HG03095 (cell line): ENCODE results near the gene SLC25A47.
"Not testable (repeated sequence)": the region's sequence is repeated elsewhere in the genome, so short reads cannot be mapped to it uniquely, and the experiment has no call there.

Source experiments
- ATAC-seq: cut with Tn5 transposase; IDR thresholded peaks from one replicate; pipeline ENCODE4 v1.9.1; 2021; ENCODE audit warnings: moderate library complexity; ENCODE audit not compliant: unreplicated experiment

Gene SLC25A47

GRCh38 chr14:100342826-100343225 lies 19.7 kb downstream of the SLC25A47 start:
- not testable (repeated sequence) for ATAC-seq

GRCh38 chr14:100344657-100345056 lies 21.5 kb downstream of the SLC25A47 start:
- ATAC-seq: not testable (repeated sequence)

DNA sequence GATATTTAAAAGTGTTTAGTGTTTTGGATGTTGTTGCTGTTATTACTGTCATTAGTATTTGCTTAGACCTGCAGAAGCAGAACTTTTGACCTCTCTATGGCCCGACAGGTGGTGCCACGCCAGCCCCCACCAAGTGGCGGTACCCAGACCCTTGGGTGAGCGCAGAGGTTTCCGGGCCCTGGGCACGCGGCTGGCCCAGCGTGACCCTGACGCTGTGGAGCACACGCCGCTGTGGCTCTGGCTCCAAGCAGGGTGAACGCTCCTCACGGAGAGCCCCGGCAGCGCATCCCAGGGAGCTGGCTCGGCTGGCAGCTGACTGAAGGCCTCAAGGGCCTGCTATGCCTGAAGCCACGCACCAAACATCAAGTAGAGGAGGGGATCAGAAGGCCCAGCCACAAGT lies 22.6 kb downstream of the SLC25A47 start:
- ATAC-seq: no peak

DNA sequence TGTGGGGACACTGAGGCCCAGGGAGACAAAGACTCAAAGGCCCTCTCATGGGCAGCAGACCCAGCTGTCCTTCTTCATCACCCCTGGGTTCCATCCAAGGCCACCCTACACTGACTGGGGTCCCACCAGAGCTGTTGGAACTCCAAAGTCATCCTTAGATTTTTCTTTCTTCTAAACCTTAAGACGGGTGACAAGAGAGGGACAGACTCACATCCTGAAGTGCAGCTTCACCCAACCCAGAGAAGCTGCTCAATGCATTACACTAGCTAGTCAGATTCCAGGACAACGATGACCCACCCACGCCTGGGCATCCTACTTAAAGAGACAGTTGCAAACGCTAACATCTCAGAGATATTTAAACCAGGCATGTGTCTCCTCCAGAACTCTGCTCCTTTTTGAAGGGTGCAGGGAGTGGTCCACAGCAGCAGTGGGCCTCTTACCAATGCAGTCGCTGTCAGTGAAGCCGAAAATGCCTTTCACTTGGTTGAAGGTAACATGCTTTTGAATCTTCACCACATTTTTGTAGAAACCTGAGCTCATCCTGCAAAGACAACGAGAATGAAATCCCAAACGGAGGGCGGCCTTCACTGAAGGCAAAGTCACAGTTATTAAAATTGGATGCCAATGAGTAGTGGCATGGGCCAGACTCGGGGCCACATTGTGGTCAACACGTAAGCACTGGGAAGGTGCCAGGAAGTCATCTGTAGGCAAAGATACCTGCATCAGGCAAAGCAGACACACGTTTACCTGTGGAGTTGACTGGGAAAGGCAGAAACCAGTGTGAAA lies 23.4 kb downstream of the SLC25A47 start:
- no peak for ATAC-seq

DNA sequence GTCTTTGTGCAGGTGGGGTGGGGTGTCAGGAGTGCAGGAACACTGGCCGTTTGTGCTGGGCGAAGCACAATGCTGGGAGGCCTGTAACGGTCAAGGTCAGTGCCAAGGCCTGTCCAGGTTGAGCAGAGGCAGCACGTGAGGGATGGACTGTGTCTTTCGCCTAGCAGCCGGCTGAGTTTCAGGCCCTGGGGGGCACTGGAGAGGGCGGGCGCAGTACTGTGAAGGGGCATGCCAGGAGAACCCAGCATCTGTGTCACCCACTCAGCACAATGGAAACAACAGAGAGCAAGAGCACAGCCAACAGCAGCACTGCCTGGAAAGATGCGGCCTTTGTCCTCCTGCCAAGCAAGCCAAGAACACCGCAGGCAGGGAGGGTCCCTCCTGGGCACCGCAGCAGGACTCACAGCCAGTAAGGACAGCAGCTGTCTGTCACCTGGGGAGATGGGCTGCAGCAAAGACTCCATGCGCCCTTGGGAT lies 25.2 kb downstream of the SLC25A47 start:
- ATAC-seq: no peak

- no peak for ATAC-seq
Measured at GRCh38 chr14:100348784-100349685, 25.9 kb downstream of the SLC25A47 start.

GRCh38 chr14:100350276-100350926 lies 27.3 kb downstream of the SLC25A47 start:
- ATAC-seq: no peak

DNA sequence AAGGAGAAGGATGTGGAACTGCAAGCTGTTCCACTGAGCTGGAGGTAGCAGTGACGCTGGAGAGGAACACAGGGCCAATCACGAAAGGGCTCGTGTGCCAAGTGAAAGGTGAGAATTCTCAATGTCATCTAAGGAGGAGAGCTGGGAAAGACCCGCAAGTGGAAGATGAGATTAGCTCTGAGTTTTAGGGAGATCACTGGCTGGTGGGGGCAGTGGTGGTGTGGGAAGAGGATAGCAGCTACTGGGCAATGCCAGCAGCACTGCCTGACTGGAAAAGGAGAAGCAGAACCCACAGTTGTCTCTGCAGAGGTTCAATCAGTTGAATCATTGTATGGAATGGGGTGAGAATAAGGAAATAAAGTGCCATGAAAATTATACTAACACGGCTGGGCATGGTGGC lies 27.8 kb downstream of the SLC25A47 start:
- no peak for ATAC-seq

- no peak for ATAC-seq
Measured at GRCh38 chr14:100358396-100358795, 35.3 kb downstream of the SLC25A47 start.

DNA sequence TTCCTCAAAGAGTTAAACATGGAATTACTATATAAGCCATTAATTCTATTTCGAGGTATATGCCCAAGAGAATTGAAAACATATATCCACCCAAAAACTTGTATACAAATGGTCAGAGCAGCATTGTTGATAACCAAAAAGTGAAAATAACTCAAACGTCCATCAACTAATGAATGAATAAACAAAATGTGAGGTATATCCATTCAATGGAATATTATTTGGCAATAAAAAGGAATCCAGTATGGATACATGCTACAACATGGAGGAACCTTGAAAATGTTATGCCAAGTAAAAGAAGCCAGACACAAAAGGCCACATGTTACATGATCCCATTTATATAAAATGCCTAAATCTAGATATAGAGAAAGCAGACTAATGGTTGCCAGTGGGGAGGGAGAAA lies 36.0 kb downstream of the SLC25A47 start:
- no peak for ATAC-seq

DNA sequence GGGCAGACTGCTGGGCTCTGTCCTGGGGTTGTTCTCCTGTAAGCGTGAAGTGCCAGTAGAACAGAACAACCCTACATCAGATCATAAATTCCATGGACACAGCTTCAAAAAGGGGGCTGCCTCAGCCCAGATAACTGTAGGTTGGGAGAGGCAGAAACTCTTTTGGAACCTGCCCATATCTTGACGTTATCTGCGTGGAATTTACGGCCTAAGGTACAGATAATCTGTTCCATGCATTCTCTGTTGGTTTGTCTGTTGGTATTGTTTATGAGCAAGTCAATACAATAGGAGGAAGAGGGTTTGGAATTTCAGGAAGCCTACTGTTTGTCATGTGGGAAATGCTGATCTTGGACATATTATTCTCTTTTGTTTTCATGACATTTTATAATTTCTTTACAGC lies 36.7 kb downstream of the SLC25A47 start:
- ATAC-seq: no peak

GRCh38 chr14:100361626-100362025 lies 38.5 kb downstream of the SLC25A47 start:
- no peak for ATAC-seq

DNA sequence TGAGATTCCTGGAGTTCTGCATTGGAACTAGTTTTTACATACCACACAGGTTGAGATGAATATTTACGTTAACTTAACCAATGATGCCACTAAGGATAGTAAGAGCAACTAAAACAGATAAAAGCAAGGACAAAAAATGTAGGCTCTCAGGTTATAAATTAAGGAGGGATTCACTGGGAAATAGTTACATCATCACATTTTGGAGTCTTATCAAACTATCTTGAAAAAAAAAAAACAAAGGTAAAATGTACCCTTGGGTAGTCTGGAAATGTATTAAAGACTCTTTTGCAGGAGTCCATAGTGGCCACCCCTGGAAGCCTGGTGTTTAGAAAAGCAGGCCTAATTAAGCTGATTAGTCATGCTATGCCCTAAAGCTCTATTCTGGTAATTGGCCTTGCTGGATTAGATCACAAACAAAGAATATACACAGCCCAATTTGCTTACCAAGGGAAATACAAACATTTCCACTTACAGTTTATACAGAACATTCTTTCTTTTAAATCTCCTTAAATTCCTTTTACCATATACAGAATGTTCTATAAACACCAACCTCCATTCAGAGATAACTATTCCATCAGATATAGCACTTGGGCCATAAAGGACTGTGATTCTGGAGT lies 39.3 kb downstream of the SLC25A47 start:
- no peak for ATAC-seq

DNA sequence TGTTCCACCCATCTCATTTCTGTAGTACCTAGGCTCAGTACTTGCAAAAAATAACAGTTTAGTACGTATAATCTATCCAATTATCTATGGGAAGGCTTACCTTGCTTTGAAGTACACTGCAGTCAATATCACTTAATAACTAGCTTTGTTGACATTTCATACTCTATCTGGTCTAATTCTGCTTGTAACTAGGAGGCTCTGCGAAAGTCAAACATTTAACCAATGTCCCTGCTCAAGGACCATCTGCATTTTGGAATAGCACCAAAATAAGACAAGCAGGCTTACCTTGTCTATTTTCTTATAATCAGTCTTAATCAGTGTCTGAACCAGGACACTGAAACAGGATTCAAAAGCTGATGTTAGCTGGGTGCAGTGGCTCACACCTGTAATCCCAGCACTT lies 39.9 kb downstream of the SLC25A47 start:
- ATAC-seq: no peak

DNA sequence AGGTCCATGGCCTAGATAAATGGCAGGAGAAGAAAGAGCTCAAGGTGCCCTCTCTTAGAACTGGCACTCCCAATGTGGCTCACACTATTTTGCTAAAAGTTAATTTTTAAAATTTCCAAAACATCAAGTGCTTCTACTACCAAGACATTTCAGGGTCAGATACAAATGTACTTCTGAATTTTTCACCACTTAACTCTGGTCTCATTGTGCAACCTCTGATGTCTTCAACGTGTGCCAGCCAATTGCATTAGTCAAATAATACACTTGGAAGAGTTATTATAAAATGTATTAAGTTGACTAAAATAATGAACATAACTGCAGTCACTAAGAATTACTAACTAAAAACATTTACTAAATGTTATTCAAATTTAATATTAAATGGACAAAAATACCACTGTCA lies 41.3 kb downstream of the SLC25A47 start:
- ATAC-seq: no peak

GRCh38 chr14:100365741-100366140 lies 42.6 kb downstream of the SLC25A47 start:
- ATAC-seq: no peak

GRCh38 chr14:100369019-100369418 lies 45.9 kb downstream of the SLC25A47 start:
- ATAC-seq: no peak

DNA sequence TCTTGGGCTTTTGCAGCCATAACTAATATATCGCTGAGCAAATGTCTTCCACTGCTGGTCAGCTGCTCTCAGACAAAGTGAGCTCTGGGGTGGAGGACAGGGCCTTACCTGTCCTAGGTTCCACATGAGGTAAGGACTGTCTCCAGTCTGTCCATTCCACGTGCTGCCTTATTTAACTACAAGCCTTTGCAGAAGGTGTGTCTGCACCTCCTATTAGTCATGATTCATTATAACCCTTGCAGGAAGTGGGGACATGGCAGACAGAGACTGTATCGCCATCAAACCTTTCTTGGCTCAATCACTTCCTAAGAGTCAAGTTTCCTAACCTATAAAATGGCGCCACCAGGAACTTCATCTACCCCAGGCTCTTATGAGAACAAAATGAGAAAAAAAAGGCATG lies 46.9 kb downstream of the SLC25A47 start:
- ATAC-seq: no peak

DNA sequence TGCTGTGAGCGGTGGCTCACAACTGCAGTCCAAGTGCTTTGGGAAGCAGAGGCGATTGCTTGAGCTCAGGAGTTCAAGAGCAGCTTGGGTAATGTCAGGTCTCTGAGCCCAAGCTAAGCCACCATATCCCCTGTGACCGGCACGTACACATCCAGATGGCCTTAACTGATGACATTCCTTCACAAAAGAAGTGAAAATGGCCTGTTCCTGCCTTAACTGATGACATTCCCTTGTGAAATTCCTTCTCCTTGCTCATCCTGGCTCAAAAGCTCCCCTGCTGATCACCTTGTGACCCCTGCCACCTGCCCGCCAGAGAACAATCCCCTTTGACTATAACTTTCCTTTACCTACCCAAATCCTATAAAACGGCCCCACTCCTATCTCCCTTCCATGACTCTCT lies 48.6 kb downstream of the SLC25A47 start:
- no peak for ATAC-seq

GRCh38 chr14:100372357-100373048 lies 49.4 kb downstream of the SLC25A47 start:
- ATAC-seq: no peak
